Naive B cell (primary cell): ENCODE data around the gene SLC1A2. TPM values are rescaled to one million over a fixed set of nuclear protein-coding genes. Genes with fewer than 3 reads are reported as not detected.

ENCODE experiments used
- ATAC-seq, 2 donors: fragments of 150-1000 bp; cut with Tn5 transposase; 2 replicates each; pipeline ENCODE4 v1.10.0; 2021; ENCODE audit warnings: low read depth in 2 of 2, mild to moderate bottlenecking in 2 of 2, moderate library complexity in 2 of 2
- DNase-seq: peaks from one replicate; pipeline ENCODE4 v3.0.0; 2022
- H3K27ac Mint-ChIP-seq, 6 donors: one replicate each; pipeline ENCODE4 v1.8.0; 2020 to 2022; ENCODE audit warnings: mild to moderate bottlenecking in 6 of 6, mixed read lengths in 6 of 6, moderate library complexity in 5 of 6, inconsistent platforms in 2 of 6
- H3K27me3 Mint-ChIP-seq, 3 donors: one replicate each; pipeline ENCODE4 v1.8.0; 2021 to 2022; ENCODE audit warnings: mixed read lengths in 3 of 3, mild to moderate bottlenecking in 1 of 3
- H3K36me3 Mint-ChIP-seq, 2 donors: one replicate each; pipeline ENCODE4 v1.8.0; 2020 to 2022; ENCODE audit warnings: mixed read lengths in 2 of 2, inconsistent platforms in 1 of 2, mild to moderate bottlenecking in 1 of 2
- H3K4me1 Mint-ChIP-seq, 3 donors: one replicate each; pipeline ENCODE4 v1.8.0; 2020 to 2022; ENCODE audit warnings: mixed read lengths in 3 of 3, inconsistent platforms in 1 of 3, mild to moderate bottlenecking in 1 of 3, moderate library complexity in 1 of 3
- H3K4me3 Mint-ChIP-seq, 8 donors: one replicate each; pipeline ENCODE4 v1.8.0; 2020 to 2022; ENCODE audit warnings: mild to moderate bottlenecking in 8 of 8, mixed read lengths in 8 of 8, moderate library complexity in 8 of 8, inconsistent platforms in 2 of 8
- H3K9me3 Mint-ChIP-seq, 7 donors: one replicate each; pipeline ENCODE4 v1.8.0; 2020 to 2022; ENCODE audit warnings: mixed read lengths in 7 of 7, mild to moderate bottlenecking in 5 of 7, inconsistent platforms in 2 of 7, moderate library complexity in 1 of 7
- polyA plus RNA-seq, 6 donors: library from polyadenylated mRNA; unstranded; fragments of 300-500 nt; fragmentation: Illumina TruSeq; gene quantifications; one replicate each; pipeline ENCODE4 v1.2.3, GENCODE V29; 2021; ENCODE audit warnings: low read depth in 6 of 6

Gene SLC1A2
- polyA plus RNA-seq, 6 donors from 2014 or later: 0.07 to 0.09 TPM; not detected in 4

DNA sequence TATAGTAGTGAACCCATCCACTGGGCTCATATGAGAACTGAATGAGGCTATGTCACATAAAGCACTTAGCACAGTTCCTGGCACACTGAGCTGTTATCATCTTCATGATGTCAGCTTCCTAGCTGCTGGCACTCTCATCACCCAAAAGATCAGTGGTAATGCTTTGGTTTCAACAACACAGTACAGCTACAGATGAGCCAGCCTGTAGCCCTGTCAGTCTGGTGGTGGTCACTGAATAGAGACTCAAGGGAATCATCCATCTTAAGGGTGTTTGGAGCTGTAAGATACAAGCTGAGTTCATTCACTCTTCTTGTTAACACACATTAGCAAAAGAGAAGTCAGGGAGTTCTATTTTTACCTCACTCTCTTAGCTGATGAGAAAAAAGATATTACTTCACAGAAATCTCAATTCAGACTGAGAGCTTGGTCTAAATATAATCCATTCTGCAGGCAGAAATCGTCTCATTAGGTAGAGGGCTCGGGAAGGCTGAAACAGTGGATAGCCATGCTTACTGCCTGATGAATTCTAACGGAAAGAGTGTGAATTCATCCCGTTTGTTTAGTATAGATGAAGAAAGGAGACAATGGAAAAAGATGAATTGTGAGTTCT is 6.3 kb upstream of the SLC1A2 start:
- Mint-ChIP-seq H3K27me3 (peaks cover 59 to 87% (median 78%) of the 10 kb centered on the region in 3 donors), H3K9me3 (no peaks in the 10 kb centered on the region)

DNA sequence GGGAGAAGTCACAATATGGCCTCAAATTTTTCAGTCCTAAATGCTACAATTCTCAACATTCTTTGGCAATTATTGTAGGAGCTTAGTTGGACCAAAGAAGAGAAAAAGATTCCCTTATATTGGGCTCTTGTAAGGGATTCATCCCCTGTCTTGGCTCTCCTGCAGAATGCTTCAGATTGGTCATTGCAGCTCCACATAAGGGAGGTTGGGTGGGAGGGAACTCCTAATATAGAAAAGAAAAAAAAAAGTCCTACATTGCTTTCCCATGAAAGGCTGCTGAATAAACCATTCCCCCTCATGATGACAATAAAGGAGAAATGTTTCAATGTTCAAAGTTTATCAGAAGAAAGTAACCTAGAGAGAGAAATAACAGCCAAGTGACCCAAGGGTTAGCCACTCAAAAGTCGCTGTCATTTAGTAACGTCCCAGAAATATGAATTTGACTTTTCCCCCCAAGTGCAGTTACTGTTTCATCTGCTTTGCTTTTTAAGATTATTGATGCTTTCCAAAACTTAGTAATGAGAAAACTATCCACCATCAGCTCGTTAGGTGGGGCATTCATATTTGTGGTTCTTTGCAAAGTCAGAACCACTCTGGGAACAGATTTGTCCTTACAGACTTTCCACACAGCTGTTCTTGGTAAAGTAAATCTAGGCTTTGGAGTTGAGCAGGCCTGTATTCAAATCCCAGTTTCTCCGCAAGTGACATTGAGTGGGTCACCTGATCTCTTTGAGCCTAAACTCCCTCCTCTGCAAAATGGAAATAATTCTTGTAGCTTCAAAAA is 5.0 kb upstream of the SLC1A2 start:
- Mint-ChIP-seq H3K4me3 (no peak overlapping the region), H3K27me3 (peaks cover 64 to 81% (median 80%) of the 10 kb centered on the region in 3 donors), H3K36me3 (no peaks in the 10 kb centered on the region), H3K27ac (no peak overlapping the region), H3K9me3 (no peaks in the 10 kb centered on the region), H3K4me1 (peaks cover 9 to 10% (median 9%) of the 10 kb centered on the region in 3 donors)
- ATAC-seq: no peak
- DNase-seq: no peak

More for the DNA sequence above, 6.3 kb upstream of the SLC1A2 start:
- no peak for DNase-seq
- no peak for ATAC-seq
- no peak overlapping the region for H3K27ac Mint-ChIP-seq
- no peak overlapping the region for H3K4me3 Mint-ChIP-seq
- no peaks in the 10 kb centered on the region for H3K36me3 Mint-ChIP-seq
- H3K4me1 Mint-ChIP-seq: peaks cover 0 to 4% (median 3%) of the 10 kb centered on the region in 3 donors

- peaks cover 70 to 82% (median 77%) of the 10 kb centered on the region in 3 donors for H3K27me3 Mint-ChIP-seq
- H3K4me3 Mint-ChIP-seq: peak overlapping the region; percentile 16 to 81 (median 64)
- ATAC-seq (no peak), DNase-seq (no peak)
- H3K4me1 Mint-ChIP-seq: peaks cover 12 to 17% (median 13%) of the 10 kb centered on the region in 3 donors
- no peaks in the 10 kb centered on the region for H3K9me3 Mint-ChIP-seq
- H3K27ac Mint-ChIP-seq: no peak overlapping the region
- no peaks in the 10 kb centered on the region for H3K36me3 Mint-ChIP-seq
These were observed 1.0 kb upstream of the SLC1A2 start for GRCh38 chr11:35420371-35420770.

GRCh38 chr11:35419830-35420333 is 524 bp upstream of the SLC1A2 start:
- Mint-ChIP-seq H3K9me3 (no peaks in the 10 kb centered on the region), H3K27me3 (peaks cover 66 to 80% (median 77%) of the 10 kb centered on the region in 3 donors), H3K36me3 (no peaks in the 10 kb centered on the region), H3K27ac (no peak overlapping the region), H3K4me1 (peaks cover 12 to 17% (median 13%) of the 10 kb centered on the region in 3 donors), H3K4me3 (peak overlapping the region; percentile 16 to 81 (median 66))
- no peak for ATAC-seq
- DNase-seq: no peak

DNA sequence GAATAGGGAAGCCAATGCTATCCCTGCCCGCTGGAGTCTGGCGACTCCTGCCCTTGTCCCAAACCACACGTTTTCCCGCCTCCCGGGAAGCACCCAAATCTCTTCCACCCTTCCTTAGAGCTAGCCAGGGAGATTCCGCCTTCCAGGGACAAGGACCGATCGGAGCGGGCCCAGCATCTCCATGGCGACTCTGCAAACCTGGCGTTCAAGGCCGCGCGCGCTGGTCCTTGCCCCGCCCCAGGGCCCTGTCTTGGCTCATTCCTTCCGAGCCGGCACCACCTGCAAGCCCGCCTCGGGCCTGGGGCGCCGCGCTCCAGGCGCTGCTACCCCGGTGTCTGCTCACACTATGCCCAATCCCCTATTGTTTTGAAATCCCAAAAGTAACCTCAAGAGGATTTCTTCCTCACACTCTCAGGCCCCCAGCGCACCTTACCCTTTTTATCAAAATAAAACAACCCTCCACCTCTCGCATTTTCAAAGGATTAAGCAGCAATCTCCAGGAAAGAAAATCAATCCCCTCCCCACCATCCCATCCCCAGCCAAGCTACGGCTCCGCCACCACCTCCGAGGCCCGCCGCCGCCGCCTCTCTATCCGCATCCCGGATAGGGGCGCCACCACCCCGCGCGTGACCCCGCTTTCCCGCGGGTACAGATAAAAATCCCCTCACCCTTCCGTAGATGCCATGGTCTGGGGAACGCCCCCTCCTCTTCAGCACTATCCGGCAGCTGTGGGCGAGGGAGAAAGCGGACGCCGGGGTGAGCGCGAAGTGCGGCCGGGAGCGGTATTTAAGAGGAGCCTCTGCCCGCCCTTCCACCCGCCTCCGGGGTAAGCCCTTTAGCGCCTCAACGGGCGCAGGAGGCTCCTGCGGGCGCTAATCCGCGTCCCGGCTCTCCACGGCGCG is 825 bp downstream of the SLC1A2 start:
- peaks cover 12 to 17% (median 13%) of the 10 kb centered on the region in 3 donors for H3K4me1 Mint-ChIP-seq
- no peak for DNase-seq
- H3K27me3 Mint-ChIP-seq: peaks cover 66 to 85% (median 83%) of the 10 kb centered on the region in 3 donors
- peak overlapping the region; percentile 55 to 72 (median 69) for H3K4me3 Mint-ChIP-seq
- H3K9me3 Mint-ChIP-seq: no peaks in the 10 kb centered on the region
- peak overlapping the region in 1 of 6 donors; percentile 33 for H3K27ac Mint-ChIP-seq
- no peaks in the 10 kb centered on the region for H3K36me3 Mint-ChIP-seq
- ATAC-seq: peak in 1 of 2 donors; percentile 20

GRCh38 chr11:35415487-35415886 is 3.9 kb downstream of the SLC1A2 start:
- no peaks in the 10 kb centered on the region for H3K36me3 Mint-ChIP-seq
- DNase-seq (no peak), ATAC-seq (no peak)
- H3K9me3 Mint-ChIP-seq: no peaks in the 10 kb centered on the region
- peak overlapping the region in 1 of 8 donors; percentile 67 for H3K4me3 Mint-ChIP-seq
- H3K27ac Mint-ChIP-seq: no peak overlapping the region
- peaks cover 7 to 16% (median 8%) of the 10 kb centered on the region in 3 donors for H3K4me1 Mint-ChIP-seq
- H3K27me3 Mint-ChIP-seq: peaks cover 52 to 72% (median 71%) of the 10 kb centered on the region in 3 donors

DNA sequence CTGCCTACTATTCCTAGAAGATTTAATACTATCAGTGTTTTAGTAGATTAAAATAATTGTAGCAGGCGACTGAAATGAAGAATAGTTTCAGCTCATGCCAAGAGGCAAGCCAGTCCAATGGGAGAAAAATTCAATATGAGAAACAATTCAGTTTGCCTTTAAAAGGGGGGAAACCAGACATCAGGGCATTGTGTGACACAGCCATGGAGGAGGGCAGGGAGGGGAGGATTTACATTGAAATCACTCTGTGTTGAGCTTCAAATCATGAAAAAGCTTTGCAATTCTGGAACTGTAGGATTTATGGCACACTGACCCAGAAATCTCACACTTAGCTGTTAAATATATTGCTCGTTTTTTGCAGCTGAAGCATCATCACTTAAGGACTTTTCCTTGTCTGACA is 4.6 kb downstream of the SLC1A2 start:
- no peak overlapping the region for H3K27ac Mint-ChIP-seq
- no peaks in the 10 kb centered on the region for H3K36me3 Mint-ChIP-seq
- no peak for ATAC-seq
- peaks cover 3 to 9% (median 4%) of the 10 kb centered on the region in 3 donors for H3K4me1 Mint-ChIP-seq
- DNase-seq: no peak
- H3K4me3 Mint-ChIP-seq: no peak overlapping the region
- H3K9me3 Mint-ChIP-seq: no peaks in the 10 kb centered on the region
- H3K27me3 Mint-ChIP-seq: peaks cover 51 to 69% (median 66%) of the 10 kb centered on the region in 3 donors

- DNase-seq: no peak
- Mint-ChIP-seq H3K4me3 (no peak overlapping the region), H3K4me1 (peaks cover 3 to 7% (median 4%) of the 10 kb centered on the region in 3 donors), H3K36me3 (no peaks in the 10 kb centered on the region), H3K27ac (no peak overlapping the region), H3K9me3 (no peaks in the 10 kb centered on the region), H3K27me3 (peaks cover 51 to 69% (median 63%) of the 10 kb centered on the region in 3 donors)
- ATAC-seq: no peak
These were observed 5.0 kb downstream of the SLC1A2 start for GRCh38 chr11:35414311-35414710.

DNA sequence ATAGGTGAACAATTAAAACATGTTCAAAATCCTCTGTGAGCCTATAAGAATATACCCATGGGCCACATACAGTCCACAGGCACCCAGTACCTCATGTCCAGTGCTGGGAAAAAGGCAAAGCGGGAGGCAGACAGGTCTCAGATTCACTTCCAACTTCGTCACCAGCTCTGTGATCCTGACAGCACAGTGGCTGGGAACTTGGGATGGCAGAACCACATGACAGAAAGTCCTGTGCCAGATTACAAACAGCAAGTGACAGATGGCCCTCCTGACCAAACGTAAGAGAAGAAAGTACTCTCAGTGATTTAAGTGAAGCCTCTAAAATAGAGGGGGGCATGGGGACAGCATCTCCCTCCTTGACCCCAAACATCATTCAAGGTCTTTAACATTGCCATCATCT is 5.8 kb downstream of the SLC1A2 start:
- peaks cover 50 to 66% (median 59%) of the 10 kb centered on the region in 3 donors for H3K27me3 Mint-ChIP-seq
- no peak for DNase-seq

DNA sequence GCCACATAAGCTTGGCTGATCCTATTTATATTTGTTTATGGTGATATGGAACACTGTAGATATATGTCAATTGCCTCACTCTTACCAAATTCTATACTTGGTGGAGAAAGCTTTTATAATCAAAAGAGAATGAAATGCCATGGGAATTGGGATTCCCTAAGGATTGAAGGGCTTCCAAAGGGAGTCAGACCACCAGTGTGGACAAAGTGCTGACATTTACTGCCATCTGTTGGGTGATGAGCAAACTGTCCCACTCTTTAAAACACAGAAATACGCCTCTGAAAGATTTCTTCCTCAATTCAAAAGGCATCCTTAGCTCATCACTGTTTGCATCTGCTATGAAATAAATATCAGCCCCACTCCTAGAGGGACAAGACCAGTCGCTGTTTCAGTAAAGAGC is 7.1 kb downstream of the SLC1A2 start:
- Mint-ChIP-seq H3K4me1 (no peaks in the 10 kb centered on the region), H3K36me3 (no peaks in the 10 kb centered on the region), H3K27ac (no peak overlapping the region), H3K4me3 (no peak overlapping the region), H3K9me3 (no peaks in the 10 kb centered on the region), H3K27me3 (peaks cover 38 to 53% (median 46%) of the 10 kb centered on the region in 3 donors)
- ATAC-seq: no peak
- no peak for DNase-seq

More for the DNA sequence above, 5.8 kb downstream of the SLC1A2 start:
- ATAC-seq: no peak
- Mint-ChIP-seq H3K9me3 (no peaks in the 10 kb centered on the region), H3K27ac (no peak overlapping the region), H3K4me1 (peaks cover 2 to 5% (median 3%) of the 10 kb centered on the region in 3 donors), H3K36me3 (no peaks in the 10 kb centered on the region), H3K4me3 (no peak overlapping the region)

DNA sequence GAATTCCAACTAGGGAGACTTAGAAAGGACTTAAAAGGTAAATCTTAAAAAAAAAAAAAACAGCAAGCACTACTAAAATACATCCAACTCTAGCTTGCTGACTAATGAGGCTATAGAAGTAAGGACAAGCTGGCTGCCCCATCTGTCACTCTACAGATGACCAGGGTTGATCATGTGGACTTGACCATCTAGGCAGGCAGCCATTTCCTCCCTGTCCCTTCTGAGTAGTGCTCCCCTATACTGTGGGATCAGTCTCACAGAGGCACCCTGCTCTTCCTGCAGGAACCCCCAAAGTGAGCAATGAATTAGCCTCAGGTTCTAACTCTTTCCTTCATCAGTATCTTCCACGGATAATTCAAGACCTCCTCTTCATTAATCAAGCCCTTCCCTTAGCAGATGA is 12.3 kb downstream of the SLC1A2 start:
- Mint-ChIP-seq H3K27ac (no peak overlapping the region), H3K27me3 (peaks cover 13 to 16% (median 15%) of the 10 kb centered on the region in 3 donors), H3K9me3 (no peaks in the 10 kb centered on the region), H3K36me3 (no peaks in the 10 kb centered on the region), H3K4me1 (no peaks in the 10 kb centered on the region), H3K4me3 (no peak overlapping the region)
- ATAC-seq (no peak), DNase-seq (no peak)

GRCh38 chr11:35404388-35404775 is 15.0 kb downstream of the SLC1A2 start:
- no peaks in the 10 kb centered on the region for H3K9me3 Mint-ChIP-seq
- H3K4me1 Mint-ChIP-seq: no peaks in the 10 kb centered on the region
- peaks cover 2 to 10% (median 3%) of the 10 kb centered on the region in 3 donors for H3K27me3 Mint-ChIP-seq
- no peak for DNase-seq
- H3K27ac Mint-ChIP-seq: no peak overlapping the region
- H3K36me3 Mint-ChIP-seq: no peaks in the 10 kb centered on the region
- no peak overlapping the region for H3K4me3 Mint-ChIP-seq
- no peak for ATAC-seq
